Colonic mucosa (tissue), 4 donors: ENCODE data around the gene DDIAS. TPM values are rescaled to one million over a fixed set of nuclear protein-coding genes. Genes with fewer than 3 reads are reported as not detected.

Experiments used
- DNase-seq: peaks from one replicate; pipeline ENCODE4 v3.0.0-alpha.2; 2020
- H3K27ac ChIP-seq: fragments of 200-600 bp; one replicate; pipeline ENCODE4 v1.8.0; 2021
- H3K27me3 ChIP-seq: fragments of 200-600 bp; one replicate; pipeline ENCODE4 v1.8.0; 2021
- H3K36me3 ChIP-seq: fragments of 200-600 bp; one replicate; pipeline ENCODE4 v1.8.0; 2021
- H3K4me1 ChIP-seq: fragments of 200-600 bp; one replicate; pipeline ENCODE4 v1.8.0; 2021; ENCODE audit warnings: mild to moderate bottlenecking
- H3K4me3 ChIP-seq: fragments of 200-600 bp; one replicate; pipeline ENCODE4 v1.8.0; 2021
- H3K9ac ChIP-seq, 2 donors: one replicate each; pipeline ENCODE4 v1.7.0; 2013; ENCODE audit warnings: control low read depth in 2 of 2, low read depth in 2 of 2, low read length in 2 of 2
- H3K9me3 ChIP-seq: fragments of 200-600 bp; one replicate; pipeline ENCODE4 v1.8.0; 2021
- intact Hi-C: fragments of 100-400 bp; cut with DNase I; formaldehyde crosslinking; loops from one replicate; pipeline ENCODE4 v1.14.1; 2022
- total RNA-seq, 2 donors: library from RNA; stranded (reverse); fragmentation: NEBNext Ultra II Directional in 1 of 2; extraction: Animal tissue kit (Norgen Biotek cat#: 25700) in 1 of 2; gene quantifications; one replicate each; pipeline ENCODE4 v1.2.1, GENCODE V29; 2021
- TF ChIP-seq, protein P1 (sequence below): fragments of 200-600 bp; IDR thresholded peaks from one replicate; pipeline ENCODE4 v1.8.0; 2022; ENCODE audit warnings: antibody characterized with exemption, mild to moderate bottlenecking
- donor health status: healthy.
- donor health status: DM: no; HTN: no; CAD: no.
- donor health status: DM: no; HTN: no; CAD: no.

DDIAS gene
- total RNA-seq, 2 donors from 2014 or later: 2.5 to 7.8 TPM

DNA sequence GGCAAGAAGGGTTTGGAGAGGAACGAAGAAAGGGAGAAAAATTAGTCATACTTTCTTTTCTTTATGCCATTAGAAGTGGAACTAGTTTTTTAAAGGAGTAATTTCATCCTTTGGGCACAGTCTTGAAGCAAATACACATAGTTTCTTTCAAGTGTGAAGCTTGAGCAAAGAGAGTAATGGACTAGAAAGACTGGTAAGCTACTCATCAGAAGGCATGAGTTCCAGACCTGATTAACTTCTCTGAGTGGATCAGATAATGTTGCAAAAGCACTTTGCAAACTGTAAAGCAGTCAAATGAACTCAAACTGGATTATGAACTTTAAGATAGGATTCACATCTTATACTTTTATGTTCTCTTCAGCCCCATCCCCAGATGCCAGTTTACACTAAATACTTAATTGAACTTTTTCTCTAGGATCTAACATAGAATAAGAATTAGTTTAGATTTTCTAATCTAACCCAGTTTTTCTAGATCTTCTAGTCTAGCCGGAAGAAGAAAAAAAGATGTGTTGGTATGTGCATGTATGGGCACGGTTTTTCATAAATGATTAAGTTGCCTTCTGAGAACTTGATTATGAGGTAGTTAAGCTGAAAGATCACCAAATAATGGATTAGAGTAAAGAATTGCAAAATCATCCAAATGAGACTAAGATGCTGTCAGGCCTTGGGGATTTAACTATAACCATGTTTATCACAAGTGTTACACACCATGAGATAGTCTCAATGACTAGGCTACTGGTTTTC is 2.5 kb downstream of the DDIAS start:
- H3K9ac ChIP-seq: no peak overlapping the region
- no peaks in the 10 kb centered on the region for H3K9me3 ChIP-seq
- intact Hi-C loops: no loop called here
- H3K4me1 ChIP-seq: no peaks in the 10 kb centered on the region
- TF ChIP-seq, protein P1, sequence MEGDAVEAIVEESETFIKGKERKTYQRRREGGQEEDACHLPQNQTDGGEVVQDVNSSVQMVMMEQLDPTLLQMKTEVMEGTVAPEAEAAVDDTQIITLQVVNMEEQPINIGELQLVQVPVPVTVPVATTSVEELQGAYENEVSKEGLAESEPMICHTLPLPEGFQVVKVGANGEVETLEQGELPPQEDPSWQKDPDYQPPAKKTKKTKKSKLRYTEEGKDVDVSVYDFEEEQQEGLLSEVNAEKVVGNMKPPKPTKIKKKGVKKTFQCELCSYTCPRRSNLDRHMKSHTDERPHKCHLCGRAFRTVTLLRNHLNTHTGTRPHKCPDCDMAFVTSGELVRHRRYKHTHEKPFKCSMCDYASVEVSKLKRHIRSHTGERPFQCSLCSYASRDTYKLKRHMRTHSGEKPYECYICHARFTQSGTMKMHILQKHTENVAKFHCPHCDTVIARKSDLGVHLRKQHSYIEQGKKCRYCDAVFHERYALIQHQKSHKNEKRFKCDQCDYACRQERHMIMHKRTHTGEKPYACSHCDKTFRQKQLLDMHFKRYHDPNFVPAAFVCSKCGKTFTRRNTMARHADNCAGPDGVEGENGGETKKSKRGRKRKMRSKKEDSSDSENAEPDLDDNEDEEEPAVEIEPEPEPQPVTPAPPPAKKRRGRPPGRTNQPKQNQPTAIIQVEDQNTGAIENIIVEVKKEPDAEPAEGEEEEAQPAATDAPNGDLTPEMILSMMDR: no peak
- no peak overlapping the region for H3K4me3 ChIP-seq
- DNase-seq: no peak
- no peaks in the 10 kb centered on the region for H3K36me3 ChIP-seq
- H3K27me3 ChIP-seq: no peaks in the 10 kb centered on the region
- H3K27ac ChIP-seq: no peak overlapping the region

DNA sequence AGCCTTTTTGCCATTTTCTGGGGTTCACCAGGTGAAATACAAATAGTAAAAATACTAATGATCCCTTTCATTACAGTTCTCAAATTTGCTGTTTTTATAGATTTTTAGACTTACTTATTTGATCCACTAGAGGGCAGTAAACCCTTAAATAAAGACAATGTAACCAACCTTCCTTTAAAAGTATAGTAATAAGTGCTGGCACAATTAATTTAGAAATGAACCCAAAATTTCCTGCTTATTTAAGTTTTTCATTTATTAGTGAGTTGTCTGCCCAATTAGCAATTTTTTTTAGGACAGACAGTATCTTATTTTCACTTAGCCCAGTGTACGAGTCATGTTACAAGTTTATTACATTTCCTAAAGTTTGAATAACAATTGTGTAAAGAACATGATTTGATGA is 4.7 kb downstream of the DDIAS start:
- Histone ChIP-seq H3K36me3 (no peaks in the 10 kb centered on the region), H3K27ac (no peak overlapping the region), H3K9ac (no peak overlapping the region), H3K9me3 (no peaks in the 10 kb centered on the region), H3K27me3 (no peaks in the 10 kb centered on the region), H3K4me3 (no peak overlapping the region), H3K4me1 (no peaks in the 10 kb centered on the region)
- intact Hi-C loops: loop anchor here (2.0 kb wide), 1 partner anchor 343 kb away; no protein-coding TSS in a partner anchor
- TF ChIP-seq, protein P1: peak; percentile 69
- DNase-seq: no peak

DNA sequence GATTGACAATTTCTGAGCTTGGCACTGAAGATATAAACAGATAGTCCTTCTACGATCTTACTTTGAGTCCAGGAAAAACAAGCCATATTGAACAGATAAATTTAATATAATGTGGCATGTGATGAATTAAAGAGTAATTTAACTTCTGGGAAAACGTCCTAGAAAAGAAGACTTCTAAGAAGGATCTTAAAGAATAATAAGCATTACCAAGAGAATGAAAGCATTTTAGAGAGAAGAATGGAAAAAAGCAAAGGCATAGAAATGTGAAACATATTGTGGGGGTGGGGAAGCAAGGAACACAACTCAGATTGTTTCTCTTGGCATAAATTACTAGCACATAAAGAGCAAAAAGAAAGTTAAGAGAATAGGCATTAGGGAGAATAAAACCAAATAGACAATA is 5.4 kb downstream of the DDIAS start:
- Histone ChIP-seq H3K27ac (no peak overlapping the region), H3K9me3 (no peaks in the 10 kb centered on the region), H3K9ac (no peak overlapping the region), H3K4me1 (no peaks in the 10 kb centered on the region), H3K36me3 (no peaks in the 10 kb centered on the region), H3K4me3 (no peak overlapping the region), H3K27me3 (no peaks in the 10 kb centered on the region)
- TF ChIP-seq, protein P1: no peak
- intact Hi-C loops: loop anchor here (2.0 kb wide), 1 partner anchor 342 kb away; no protein-coding TSS in a partner anchor
- DNase-seq: no peak

DNA sequence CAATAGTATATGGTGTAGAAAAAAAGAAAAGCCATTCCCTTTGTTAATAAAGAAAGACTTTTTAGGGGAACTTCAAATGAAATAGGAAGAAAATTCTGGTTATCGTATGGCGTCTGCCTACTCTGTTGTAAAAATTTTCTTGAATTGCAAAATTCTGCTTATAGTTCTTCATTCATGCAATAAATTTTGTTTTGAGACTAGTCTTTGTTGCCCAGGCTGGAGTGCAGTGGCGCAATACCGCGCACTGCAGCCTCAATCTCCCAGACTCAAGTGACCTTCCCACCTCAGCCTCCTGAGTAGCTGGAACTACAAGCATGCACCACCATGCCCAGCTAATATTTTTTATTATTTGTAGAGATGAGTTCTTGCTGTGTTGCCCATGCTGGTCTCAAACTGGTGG is 5.8 kb downstream of the DDIAS start:
- intact Hi-C loops: loop anchor here (2.0 kb wide), 1 partner anchor 341 kb away; no protein-coding TSS in a partner anchor
- TF ChIP-seq, protein P1: no peak
- no peak overlapping the region for H3K4me3 ChIP-seq
- no peak for DNase-seq
- no peaks in the 10 kb centered on the region for H3K9me3 ChIP-seq
- no peaks in the 10 kb centered on the region for H3K36me3 ChIP-seq
- no peaks in the 10 kb centered on the region for H3K27me3 ChIP-seq
- no peaks in the 10 kb centered on the region for H3K4me1 ChIP-seq
- H3K27ac ChIP-seq: no peak overlapping the region
- H3K9ac ChIP-seq: no peak overlapping the region

DNA sequence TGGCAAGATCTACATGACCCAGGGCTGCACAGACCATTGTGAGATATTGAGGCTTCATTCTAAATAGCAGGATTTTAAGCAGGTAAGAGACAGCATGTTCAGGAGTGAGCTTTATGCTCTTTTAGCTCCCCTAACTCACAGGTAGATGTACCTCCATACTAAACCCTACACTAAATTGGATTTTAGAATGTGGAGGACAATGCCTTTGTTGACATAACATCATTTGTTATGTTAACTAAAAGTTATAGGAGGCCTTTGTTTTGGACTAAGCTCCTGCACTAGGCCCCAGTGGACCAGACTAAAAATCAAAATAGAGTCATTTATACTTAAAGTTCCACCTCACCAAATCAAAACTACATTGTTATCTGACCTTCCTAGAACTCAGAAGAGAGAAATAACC is 6.8 kb downstream of the DDIAS start:
- intact Hi-C loops: no loop called here
- Histone ChIP-seq H3K27ac (no peak overlapping the region), H3K27me3 (no peaks in the 10 kb centered on the region), H3K9ac (no peak overlapping the region), H3K4me1 (no peaks in the 10 kb centered on the region), H3K9me3 (no peaks in the 10 kb centered on the region), H3K36me3 (no peaks in the 10 kb centered on the region), H3K4me3 (no peak overlapping the region)
- DNase-seq: no peak
- TF ChIP-seq, protein P1: no peak
